ENCODE results near the gene LSS. TPM values are rescaled to one million over a fixed set of nuclear protein-coding genes. Genes with fewer than 3 reads are reported as not detected.
"Not testable (repeated sequence)": the region's sequence is repeated elsewhere in the genome, so short reads cannot be mapped to it uniquely, and the experiment has no call there.

The LSS gene
- total RNA-seq, 1 donor from 2014 or later = 92.0 TPM

DNA sequence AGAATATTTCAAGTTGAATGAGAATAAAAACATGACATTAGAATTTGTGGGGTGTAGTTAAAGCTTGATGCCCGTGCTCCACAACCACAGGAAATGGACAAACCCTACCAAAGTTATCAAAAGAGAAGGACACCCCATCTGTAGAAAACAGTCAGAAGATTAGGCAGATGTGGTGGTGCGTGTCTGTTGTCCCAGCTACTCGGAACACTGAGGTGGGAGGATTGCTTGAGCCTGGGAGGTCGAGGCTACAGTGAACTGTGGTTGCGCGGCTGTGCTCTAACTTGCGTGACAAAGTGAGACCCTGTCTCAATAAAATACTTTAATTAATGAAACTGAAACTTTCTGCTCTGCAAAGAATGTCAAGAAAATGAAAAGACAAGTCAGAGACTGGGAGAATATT is 42.9 kb downstream of the LSS start:
- TF ChIP-seq, protein P1, sequence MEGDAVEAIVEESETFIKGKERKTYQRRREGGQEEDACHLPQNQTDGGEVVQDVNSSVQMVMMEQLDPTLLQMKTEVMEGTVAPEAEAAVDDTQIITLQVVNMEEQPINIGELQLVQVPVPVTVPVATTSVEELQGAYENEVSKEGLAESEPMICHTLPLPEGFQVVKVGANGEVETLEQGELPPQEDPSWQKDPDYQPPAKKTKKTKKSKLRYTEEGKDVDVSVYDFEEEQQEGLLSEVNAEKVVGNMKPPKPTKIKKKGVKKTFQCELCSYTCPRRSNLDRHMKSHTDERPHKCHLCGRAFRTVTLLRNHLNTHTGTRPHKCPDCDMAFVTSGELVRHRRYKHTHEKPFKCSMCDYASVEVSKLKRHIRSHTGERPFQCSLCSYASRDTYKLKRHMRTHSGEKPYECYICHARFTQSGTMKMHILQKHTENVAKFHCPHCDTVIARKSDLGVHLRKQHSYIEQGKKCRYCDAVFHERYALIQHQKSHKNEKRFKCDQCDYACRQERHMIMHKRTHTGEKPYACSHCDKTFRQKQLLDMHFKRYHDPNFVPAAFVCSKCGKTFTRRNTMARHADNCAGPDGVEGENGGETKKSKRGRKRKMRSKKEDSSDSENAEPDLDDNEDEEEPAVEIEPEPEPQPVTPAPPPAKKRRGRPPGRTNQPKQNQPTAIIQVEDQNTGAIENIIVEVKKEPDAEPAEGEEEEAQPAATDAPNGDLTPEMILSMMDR (IDR thresholded peaks at IDR 0.05) = no peak
- DNase-seq (ENCODE audit: extremely low spot score, unreplicated experiment) = no peak
- Mint-ChIP-seq H3K27ac (ENCODE audit: unreplicated experiment) (peak overlapping the region; percentile 38), H3K36me3 (ENCODE audit: unreplicated experiment) (peaks cover 9% of the 10 kb centered on the region), H3K27me3 (ENCODE audit: unreplicated experiment) (no peaks in the 10 kb centered on the region), H3K9me3 (ENCODE audit: unreplicated experiment) (no peaks in the 10 kb centered on the region), H3K4me1 (ENCODE audit: unreplicated experiment) (peaks cover 38% of the 10 kb centered on the region), H3K4me3 (ENCODE audit: unreplicated experiment) (peak overlapping the region; percentile 89)

DNA sequence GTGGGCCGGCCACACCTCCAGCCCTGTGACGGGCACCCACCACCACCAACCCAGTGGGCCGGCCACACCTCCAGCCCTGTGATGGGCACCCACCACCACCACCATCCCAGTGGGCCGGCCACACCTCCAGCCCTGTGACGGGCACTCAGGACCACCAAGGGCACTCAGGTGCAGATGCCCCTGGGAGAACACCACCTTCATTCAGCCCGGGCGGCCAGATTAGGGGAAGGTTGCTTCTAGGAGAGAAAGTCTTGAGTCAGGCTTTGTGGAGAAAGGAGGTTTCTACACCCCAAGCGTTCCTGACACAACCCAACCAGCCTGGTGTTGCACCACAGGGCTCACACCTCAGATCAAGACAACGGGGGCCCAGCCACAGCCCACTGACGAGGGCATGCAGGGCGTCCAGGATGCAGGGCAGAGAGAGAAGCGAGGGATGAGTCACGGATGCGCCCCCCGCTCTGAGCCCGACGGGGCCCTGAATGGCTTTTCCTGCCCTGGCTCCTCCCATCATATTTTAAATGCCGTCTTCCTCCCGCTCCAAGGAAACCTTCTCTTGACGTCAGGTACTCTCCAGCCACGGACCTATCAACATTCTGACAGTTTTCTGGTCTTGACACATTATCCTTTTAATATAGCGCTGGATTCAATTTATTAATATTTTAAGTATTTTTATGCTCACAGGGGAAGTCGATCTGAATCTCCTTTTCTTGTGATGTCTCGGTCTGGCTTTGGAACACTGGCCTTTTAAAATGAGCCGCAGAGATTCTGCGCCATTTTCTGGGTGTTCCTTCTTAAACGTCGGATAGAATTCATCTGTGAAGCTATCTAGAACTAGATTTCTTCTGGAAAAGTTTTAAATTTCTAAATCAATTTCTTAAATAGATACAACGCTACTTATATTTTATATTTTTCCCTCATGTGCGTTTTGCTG is 43.7 kb downstream of the LSS start:
- DNase-seq (ENCODE audit: extremely low spot score, unreplicated experiment) = peak; percentile 94
- peak overlapping the region; percentile 89 for H3K4me3 Mint-ChIP-seq (ENCODE audit: unreplicated experiment)

DNA sequence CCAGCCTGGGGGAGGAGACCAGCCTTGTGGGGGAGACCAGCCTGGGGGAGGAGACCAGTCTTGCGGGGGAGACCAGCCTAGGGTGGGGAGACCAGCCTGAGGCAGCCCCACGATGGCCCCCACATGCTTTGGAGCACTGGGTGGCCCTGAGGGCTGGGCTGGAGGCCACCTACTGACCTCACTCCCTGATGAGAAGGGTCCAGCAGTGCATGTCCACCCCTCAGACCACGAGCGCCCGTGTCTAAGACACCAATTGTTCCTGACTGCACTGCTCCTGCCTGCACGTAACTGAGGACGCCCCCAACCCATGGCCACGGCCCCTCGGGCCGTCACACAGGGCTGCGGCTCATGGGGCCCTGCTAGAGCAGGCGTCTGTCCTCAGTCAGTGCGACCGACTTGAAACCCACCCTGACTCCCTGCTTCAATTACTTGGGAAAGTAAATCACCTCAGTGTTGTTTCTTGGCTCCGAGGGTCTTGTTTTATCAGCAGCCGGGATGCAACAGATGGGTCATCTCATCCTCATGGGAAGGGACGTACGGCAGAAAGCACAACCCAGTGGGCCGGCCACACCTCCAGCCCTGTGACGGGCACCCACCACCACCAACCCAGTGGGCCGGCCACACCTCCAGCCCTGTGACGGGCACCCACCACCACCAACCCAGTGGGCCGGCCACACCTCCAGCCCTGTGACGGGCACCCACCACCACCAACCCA is 44.5 kb downstream of the LSS start, which contains the start of gene SPATC1L:
TSS of gene SPATC1L (minus strand) at position 550 of the 715 bp plus-strand sequence. CDS start 1,643 bp downstream, outside the sequence.
- Mint-ChIP-seq H3K9me3 (ENCODE audit: unreplicated experiment) (no peaks in the 10 kb centered on the region), H3K36me3 (ENCODE audit: unreplicated experiment) (peaks cover 10% of the 10 kb centered on the region), H3K27ac (ENCODE audit: unreplicated experiment) (peak within 1 kb of the TSS; percentile 90), H3K4me3 (ENCODE audit: unreplicated experiment) (peak within 1 kb of the TSS; percentile 89), H3K4me1 (ENCODE audit: unreplicated experiment) (peaks cover 25% of the 10 kb centered on the region), H3K27me3 (ENCODE audit: unreplicated experiment) (no peaks in the 10 kb centered on the region)
- TF ChIP-seq, protein P1 (IDR thresholded peaks at IDR 0.05) = no peak
- DNase-seq (ENCODE audit: extremely low spot score, unreplicated experiment) = peak; percentile 88

More for the DNA sequence above, 43.7 kb downstream of the LSS start:
- Mint-ChIP-seq H3K36me3 (ENCODE audit: unreplicated experiment) (peaks cover 10% of the 10 kb centered on the region), H3K27me3 (ENCODE audit: unreplicated experiment) (no peaks in the 10 kb centered on the region), H3K27ac (ENCODE audit: unreplicated experiment) (peak overlapping the region; percentile 90), H3K9me3 (ENCODE audit: unreplicated experiment) (no peaks in the 10 kb centered on the region), H3K4me1 (ENCODE audit: unreplicated experiment) (peaks cover 32% of the 10 kb centered on the region)
- TF ChIP-seq, protein P1 (IDR thresholded peaks at IDR 0.05) = no peak

DNA sequence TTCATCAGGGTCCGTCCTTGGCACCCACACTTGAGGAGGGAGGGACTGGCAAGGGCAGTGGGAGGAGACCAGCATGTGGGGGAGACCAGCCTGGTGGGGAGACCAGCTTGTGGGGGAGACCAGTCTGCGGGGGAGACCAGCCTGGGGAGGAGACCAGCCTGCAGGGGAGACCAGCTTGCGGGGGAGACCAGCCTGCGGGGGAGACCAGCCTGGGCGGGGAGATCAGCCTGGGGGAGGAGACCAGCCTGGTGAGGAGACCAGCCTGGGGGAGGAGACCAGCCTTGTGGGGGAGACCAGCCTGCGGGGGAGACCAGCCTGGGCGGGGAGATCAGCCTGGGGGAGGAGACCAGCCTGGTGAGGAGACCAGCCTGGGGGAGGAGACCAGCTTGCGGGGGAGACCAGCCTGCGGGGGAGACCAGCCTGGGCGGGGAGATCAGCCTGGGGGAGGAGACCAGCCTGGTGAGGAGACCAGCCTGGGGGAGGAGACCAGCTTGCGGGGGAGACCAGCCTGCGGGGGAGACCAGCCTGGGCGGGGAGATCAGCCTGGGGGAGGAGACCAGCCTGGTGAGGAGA is 45.2 kb downstream of the LSS start:
- peaks cover 18% of the 10 kb centered on the region for H3K4me1 Mint-ChIP-seq (ENCODE audit: unreplicated experiment)
- H3K4me3 Mint-ChIP-seq (ENCODE audit: unreplicated experiment) = peak overlapping the region; percentile 68
- peak overlapping the region; percentile 54 for H3K27ac Mint-ChIP-seq (ENCODE audit: unreplicated experiment)
- H3K27me3 Mint-ChIP-seq (ENCODE audit: unreplicated experiment); H3K9me3 Mint-ChIP-seq (ENCODE audit: unreplicated experiment); DNase-seq (ENCODE audit: extremely low spot score, unreplicated experiment); H3K36me3 Mint-ChIP-seq (ENCODE audit: unreplicated experiment): not testable (repeated sequence)

DNA sequence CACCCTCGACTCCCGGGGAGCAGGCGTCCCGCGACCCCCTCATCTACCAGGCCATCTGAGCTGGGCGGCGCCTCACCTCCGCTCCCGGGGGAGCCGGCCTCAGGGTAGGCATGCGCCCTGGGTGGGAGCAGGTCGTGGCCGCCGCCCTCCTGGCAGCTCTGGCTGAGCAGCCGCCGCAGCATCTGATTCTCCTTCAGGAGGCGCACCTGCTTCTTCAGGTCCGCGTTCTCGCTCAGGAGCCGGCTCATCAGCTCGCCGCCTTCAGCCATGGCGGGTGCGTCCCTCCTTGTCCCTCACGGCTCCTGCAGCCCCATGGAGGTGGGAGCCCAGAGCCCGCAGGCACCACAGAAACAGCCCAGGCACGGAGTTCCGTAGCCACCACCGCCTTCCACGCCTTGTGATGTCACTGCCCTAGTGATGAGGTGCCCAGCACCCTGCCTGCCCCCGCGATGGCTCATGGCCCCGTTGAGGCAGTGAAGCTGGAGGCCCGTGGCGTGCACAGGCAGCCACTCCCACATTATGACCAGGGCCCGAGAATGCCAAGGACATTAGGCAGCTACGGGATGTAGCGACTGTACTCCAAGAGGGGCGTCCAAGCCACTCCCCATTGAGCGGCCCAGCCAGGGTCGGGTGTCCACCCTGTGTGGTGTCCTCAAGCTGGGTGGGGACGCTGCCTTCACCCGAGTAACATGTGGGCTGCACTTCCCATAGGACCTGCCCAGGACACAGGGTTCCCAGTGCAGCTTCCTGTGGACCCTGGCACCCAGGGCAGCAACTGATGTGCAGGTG is 45.8 kb downstream of the LSS start:
- Mint-ChIP-seq H3K27ac (ENCODE audit: unreplicated experiment) (peak overlapping the region; percentile 54), H3K36me3 (ENCODE audit: unreplicated experiment) (peaks cover 3% of the 10 kb centered on the region), H3K4me3 (ENCODE audit: unreplicated experiment) (peak overlapping the region; percentile 68)

More for the DNA sequence above, 45.8 kb downstream of the LSS start:
- no peak for DNase-seq (ENCODE audit: extremely low spot score, unreplicated experiment)
- Mint-ChIP-seq H3K4me1 (ENCODE audit: unreplicated experiment) (peaks cover 12% of the 10 kb centered on the region), H3K9me3 (ENCODE audit: unreplicated experiment) (no peaks in the 10 kb centered on the region), H3K27me3 (ENCODE audit: unreplicated experiment) (no peaks in the 10 kb centered on the region)
- TF ChIP-seq, protein P1 (IDR thresholded peaks at IDR 0.05) = no peak
